DOHH2 (cell line): ENCODE data around the gene ALKBH3.

Source experiments
- CTCF ChIP-seq: fragments of 200-600 bp; sonication (generic); IDR thresholded peaks from one replicate; pipeline ENCODE4 v1.5.1; 2014; ENCODE audit warnings: antibody characterized with exemption, mild to moderate bottlenecking, low read depth, low read length; ENCODE audit not compliant: poor library complexity, severe bottlenecking
- EZH2phosphoT487 ChIP-seq: fragments of 200-600 bp; sonication (generic); IDR thresholded peaks from 2 replicates; pipeline ENCODE4 v1.6.1; 2017; ENCODE audit warnings: borderline replicate concordance, mild to moderate bottlenecking, antibody characterized with exemption, low read length, moderate library complexity, mixed read lengths

DNA sequence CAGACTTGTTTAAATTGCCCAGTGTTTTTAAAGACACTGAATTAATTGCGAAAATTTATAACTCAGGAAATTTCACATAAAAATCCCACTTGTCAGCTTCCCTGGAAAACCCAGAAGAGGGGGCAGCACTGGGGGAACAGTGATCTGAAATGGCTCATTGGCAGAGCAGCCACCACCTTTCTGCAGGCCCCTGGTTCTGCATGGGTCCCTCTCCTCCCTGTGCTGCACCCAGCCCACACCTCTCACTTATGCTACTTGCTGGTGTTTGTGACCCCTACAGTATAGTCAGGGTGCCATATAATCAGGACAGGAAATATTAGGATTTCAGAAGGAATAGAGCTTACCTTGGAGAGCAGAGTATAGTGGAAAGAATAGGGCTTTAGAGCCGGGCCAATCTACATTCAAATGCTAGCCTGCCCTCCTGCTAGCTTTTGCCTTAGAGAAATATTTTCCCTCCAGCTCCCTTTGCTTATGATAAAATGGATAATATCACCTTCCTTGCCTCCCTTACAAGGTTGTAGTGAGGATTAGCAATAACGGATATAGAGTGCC lies 33.3 kb downstream of the ALKBH3 start:
- TF ChIP-seq CTCF (no peak), EZH2phosphoT487 (no peak)
